Uterus (tissue), 2 donors: Measurements from ENCODE around the gene FNBP1.

Experiments used
- CTCF ChIP-seq, 4 experiments: fragments of 200-600 bp in 2 of 4; fragments of 450-650 bp in 2 of 4; sonication (generic) in 2 of 4; IDR thresholded peaks; one replicate each; pipeline ENCODE4 v1.5.1; 2016 to 2019; ENCODE audit warnings: antibody characterized with exemption in 4 of 4, mild to moderate bottlenecking in 2 of 4, moderate library complexity in 1 of 4
- POLR2A ChIP-seq, 2 donors: fragments of 450-650 bp; IDR thresholded peaks; one replicate each; pipeline ENCODE4 v1.6.1; 2016; ENCODE audit warnings: antibody characterized with exemption in 2 of 2, mild to moderate bottlenecking in 1 of 2, moderate library complexity in 1 of 2

- TF ChIP-seq POLR2A (IDR thresholded peaks at IDR 0.05) = no peak
- TF ChIP-seq CTCF (IDR thresholded peaks at IDR 0.05) = no peak
Measured at GRCh38 chr9:129902740-129903134, 140.3 kb downstream of the FNBP1 start.
